Memory B cell (primary cell): ENCODE measurements around the gene RAB20.
"Not testable (repeated sequence)": the region's sequence is repeated elsewhere in the genome, so short reads cannot be mapped to it uniquely, and the experiment has no call there.

ENCODE experiments used
- ATAC-seq: fragments of 150-1000 bp; cut with Tn5 transposase; 2 replicates; pipeline ENCODE4 v1.10.0; 2021; ENCODE audit warnings: low read depth, mild to moderate bottlenecking, moderate library complexity
- DNase-seq, 2 donors: peaks; one replicate each; pipeline ENCODE4 v3.0.0; 2022; ENCODE audit warnings: low spot score in 2 of 2
- H3K27ac Mint-ChIP-seq: one replicate; pipeline ENCODE4 v1.8.0; 2022; ENCODE audit warnings: mild to moderate bottlenecking, moderate library complexity, mixed read lengths
- H3K27me3 Mint-ChIP-seq: one replicate; pipeline ENCODE4 v1.8.0; 2022; ENCODE audit warnings: mixed read lengths
- H3K36me3 Mint-ChIP-seq: one replicate; pipeline ENCODE4 v1.8.0; 2022; ENCODE audit warnings: mild to moderate bottlenecking, mixed read lengths
- H3K4me1 Mint-ChIP-seq: one replicate; pipeline ENCODE4 v1.8.0; 2022; ENCODE audit warnings: mixed read lengths
- H3K4me3 Mint-ChIP-seq: one replicate; pipeline ENCODE4 v1.8.0; 2022; ENCODE audit warnings: mild to moderate bottlenecking, moderate library complexity, mixed read lengths
- H3K9me3 Mint-ChIP-seq: one replicate; pipeline ENCODE4 v1.8.0; 2022; ENCODE audit warnings: mixed read lengths

The RAB20 gene

DNA sequence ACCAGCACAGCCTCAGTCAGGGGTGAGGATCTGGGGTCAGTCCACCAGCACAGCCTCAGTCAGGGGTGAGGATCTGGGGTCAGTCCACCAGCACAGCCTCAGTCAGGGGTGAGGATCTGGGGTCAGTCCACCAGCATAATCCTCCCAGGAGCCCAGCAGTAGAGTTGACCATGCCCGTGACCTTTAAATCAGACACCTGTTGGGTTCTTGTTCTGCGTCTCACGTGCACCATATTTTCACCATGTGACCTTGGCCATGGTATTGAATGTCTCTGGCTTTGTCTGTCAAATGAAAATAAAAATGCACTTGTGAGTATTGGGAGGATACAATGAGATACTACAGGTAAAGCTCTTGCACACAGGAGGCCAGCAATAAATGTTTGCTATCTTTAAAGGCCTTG, 63.6 kb downstream of the RAB20 start:
- not testable (repeated sequence) for DNase-seq, H3K27ac Mint-ChIP-seq, H3K36me3 Mint-ChIP-seq, H3K27me3 Mint-ChIP-seq, H3K9me3 Mint-ChIP-seq, H3K4me1 Mint-ChIP-seq, H3K4me3 Mint-ChIP-seq, ATAC-seq

DNA sequence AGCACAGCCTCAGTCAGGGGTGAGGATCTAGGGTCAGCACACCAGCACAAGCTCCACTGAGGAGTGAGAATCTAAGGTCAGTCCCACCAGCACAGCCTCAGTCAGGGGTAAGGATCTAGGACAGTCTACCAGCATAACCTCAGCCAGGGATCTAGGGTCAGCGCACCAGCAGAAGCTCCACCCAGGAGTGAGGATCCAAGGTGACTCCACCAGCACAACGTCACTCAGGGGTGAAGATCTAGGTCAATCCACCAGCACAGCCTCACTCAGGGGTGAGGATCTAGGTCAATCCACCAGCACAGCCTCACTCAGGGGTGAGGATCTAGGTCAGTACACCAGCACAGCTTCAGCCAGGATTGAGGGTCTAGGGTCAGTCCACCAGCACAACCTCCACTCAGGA, 64.5 kb downstream of the RAB20 start:
- H3K27ac Mint-ChIP-seq = no peak overlapping the region
- DNase-seq (no peak), ATAC-seq (no peak)
- no peaks in the 10 kb centered on the region for H3K36me3 Mint-ChIP-seq
- H3K27me3 Mint-ChIP-seq = peaks cover 4% of the 10 kb centered on the region
- no peak overlapping the region for H3K4me3 Mint-ChIP-seq
- no peaks in the 10 kb centered on the region for H3K4me1 Mint-ChIP-seq
- H3K9me3 Mint-ChIP-seq = no peaks in the 10 kb centered on the region

DNA sequence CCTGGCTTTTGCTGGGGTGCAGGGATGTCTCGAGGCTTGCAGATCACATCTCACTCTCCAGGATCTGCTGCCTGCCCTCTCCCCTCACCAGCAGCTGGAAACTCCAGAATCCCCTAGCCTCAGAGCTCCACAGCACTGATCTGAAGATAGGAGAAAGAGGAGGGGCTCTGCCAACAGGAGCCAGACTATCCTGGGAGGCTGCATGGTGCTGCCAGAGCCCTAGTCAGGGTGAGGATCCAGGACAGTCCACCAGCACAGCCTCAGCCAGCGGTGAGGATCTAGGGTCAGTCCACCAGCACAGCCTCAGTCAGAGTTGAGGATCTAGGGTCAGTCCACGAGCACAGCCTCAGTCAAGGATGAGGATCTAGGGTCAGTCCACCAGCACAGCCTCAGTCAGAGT, 65.2 kb downstream of the RAB20 start:
- Mint-ChIP-seq H3K27me3 (peaks cover 4% of the 10 kb centered on the region), H3K36me3 (no peaks in the 10 kb centered on the region), H3K9me3 (no peaks in the 10 kb centered on the region), H3K4me1 (no peaks in the 10 kb centered on the region), H3K27ac (no peak overlapping the region), H3K4me3 (no peak overlapping the region)
- ATAC-seq (no peak), DNase-seq (no peak)

DNA sequence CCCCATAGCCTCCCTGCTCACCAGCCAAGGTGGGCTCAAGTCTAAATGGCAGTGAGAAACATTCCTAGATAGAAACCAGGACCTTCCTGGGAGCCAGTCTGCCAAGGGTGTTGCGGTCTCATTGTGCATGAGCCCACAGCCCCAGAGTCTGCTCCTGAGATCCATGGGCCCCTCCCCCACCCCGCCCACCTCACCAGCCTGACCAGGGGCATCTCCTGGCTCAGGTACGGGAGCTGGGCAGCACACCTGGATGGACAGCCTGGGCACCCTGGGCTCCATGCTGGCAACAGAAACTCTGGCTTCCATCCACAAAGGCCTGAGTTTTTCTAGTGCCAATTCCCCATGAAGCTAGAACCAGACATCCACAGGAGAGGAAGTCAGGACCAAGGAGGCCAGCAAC, 65.6 kb downstream of the RAB20 start:
- no peaks in the 10 kb centered on the region for H3K4me1 Mint-ChIP-seq

DNA sequence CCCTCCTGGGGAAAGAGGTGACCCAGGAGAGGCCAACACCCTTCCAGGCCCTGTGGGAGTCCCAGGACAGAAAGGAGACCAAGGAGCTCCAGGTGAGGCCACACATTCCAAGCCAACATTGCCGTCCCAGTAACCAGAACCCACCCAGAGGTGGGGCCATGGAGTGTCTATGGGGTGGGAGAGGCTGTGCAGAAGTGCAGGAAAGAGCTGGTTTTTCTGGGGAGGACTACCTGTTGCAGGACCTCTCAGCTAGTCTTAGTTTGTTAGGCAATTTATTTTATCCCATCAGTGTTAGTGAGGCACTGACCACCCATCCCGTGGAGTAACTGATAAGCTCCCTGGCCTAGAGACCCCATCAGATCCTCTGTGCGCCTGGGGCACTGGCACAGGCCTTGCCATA, 66.1 kb downstream of the RAB20 start:
- Mint-ChIP-seq H3K4me1 (no peaks in the 10 kb centered on the region), H3K9me3 (no peaks in the 10 kb centered on the region), H3K27me3 (no peaks in the 10 kb centered on the region), H3K4me3 (no peak overlapping the region), H3K27ac (no peak overlapping the region), H3K36me3 (no peaks in the 10 kb centered on the region)
- ATAC-seq = no peak
- no peak for DNase-seq

More for the DNA sequence above, 65.6 kb downstream of the RAB20 start:
- ATAC-seq = no peak
- DNase-seq = no peak
- H3K27ac Mint-ChIP-seq = no peak overlapping the region
- H3K27me3 Mint-ChIP-seq = peaks cover 3% of the 10 kb centered on the region
- H3K36me3 Mint-ChIP-seq = no peaks in the 10 kb centered on the region
- no peak overlapping the region for H3K4me3 Mint-ChIP-seq
- H3K9me3 Mint-ChIP-seq = no peaks in the 10 kb centered on the region

DNA sequence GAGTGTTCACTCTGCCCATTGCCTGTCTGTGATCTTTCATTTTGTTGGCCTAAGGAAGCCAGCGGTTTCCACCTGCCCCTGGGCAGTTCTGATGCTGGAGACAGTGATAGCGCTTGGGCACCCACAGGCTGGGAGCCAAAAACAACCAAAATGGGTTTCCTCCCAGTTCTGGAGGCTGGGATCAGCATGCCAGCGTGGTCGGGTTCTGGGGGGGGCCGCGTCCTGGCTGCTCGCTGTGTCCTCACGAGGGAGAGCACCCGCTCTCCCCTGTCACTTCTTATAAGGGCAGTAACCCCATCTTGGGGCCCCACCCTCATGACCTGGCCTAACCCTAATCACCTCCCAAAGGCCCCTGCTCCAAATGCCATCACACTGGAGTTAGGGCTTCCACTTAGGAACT, 67.9 kb downstream of the RAB20 start:
- Mint-ChIP-seq H3K4me3 (no peak overlapping the region), H3K9me3 (no peaks in the 10 kb centered on the region), H3K27ac (no peak overlapping the region), H3K36me3 (no peaks in the 10 kb centered on the region), H3K27me3 (no peaks in the 10 kb centered on the region), H3K4me1 (no peaks in the 10 kb centered on the region)
- DNase-seq (no peak), ATAC-seq (no peak)

DNA sequence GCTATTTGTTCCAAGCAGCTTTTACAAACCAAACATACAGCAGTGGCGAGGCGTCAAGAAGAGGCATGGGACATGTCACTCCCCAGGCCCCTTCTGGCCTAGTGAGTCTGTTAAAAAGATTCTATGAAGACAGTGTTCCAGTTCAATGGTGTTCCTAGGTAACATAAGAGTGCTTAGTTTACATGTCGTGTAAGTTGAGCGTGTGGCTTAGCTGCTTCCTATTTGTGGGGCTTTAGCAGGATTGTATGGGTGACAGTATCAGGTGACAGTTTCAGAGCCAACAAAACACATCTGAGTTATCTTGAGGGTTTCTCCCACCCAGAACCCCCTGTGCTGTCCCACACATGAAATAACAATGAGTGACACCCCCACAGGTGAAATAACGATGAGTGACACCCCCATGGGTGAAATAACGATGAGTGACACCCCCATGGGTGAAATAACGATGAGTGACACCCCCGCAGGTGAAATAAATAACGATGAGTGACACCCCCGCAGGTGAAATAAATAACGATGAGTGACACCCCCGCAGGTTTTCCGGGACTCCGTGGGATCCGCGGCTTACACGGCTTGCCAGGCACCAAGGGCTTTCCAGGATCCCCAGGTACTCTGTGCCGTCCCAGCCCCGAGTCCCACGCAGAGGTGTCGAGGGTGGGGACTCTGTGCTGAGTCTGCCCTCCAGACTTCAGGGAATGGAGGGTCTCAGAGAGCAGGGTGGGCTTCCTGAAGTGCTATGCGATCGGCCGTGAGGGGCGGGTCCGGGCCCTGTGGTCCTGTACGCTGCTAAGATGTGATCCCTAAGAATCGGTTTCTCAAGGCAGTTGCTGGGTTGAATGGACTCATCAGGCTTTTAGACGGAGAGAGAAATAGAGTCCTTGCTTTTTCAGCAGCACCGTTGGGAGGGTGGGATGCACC, 68.6 kb downstream of the RAB20 start:
- DNase-seq = no peak
- H3K27ac Mint-ChIP-seq = no peak overlapping the region
- no peaks in the 10 kb centered on the region for H3K27me3 Mint-ChIP-seq
- no peak for ATAC-seq
- H3K36me3 Mint-ChIP-seq = no peaks in the 10 kb centered on the region
- H3K4me1 Mint-ChIP-seq = no peaks in the 10 kb centered on the region
- H3K9me3 Mint-ChIP-seq = no peaks in the 10 kb centered on the region
- H3K4me3 Mint-ChIP-seq = no peak overlapping the region

DNA sequence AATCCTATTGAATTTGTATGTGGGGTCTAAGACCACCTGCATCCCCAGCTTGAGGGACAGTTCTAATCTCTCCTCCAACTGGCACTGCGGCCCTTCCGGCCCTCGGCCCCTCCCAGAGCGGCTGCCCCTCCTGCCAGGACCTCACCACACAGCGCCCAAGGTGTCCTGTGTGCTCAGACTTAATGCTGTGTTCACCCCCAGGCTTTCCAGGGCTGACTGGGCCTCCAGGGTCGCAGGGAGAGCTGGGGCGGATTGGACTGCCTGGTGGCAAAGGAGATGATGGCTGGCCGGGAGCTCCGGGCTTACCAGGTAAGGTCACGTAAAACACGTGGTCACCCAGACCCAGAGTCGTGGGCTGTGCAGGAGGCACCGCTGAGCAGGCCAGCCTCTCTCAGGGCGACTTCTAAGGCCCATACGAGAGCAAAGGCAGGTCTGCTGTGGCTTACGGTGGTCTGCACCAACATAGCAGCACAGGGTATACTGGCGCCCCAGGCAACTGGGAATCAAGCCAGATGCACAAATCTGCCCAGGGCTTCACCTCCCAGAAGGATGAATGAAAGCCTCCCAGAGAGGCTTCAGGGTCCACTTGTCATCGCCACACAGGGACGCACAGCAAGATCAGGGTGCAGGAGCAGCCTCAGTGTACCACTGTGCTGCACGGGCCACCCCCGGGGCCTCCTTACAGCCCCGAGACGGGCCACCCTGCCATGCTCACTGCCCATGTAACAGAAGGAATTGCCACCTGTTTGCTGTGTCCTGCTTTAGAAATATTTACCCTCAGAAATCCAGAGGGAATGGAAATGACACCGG, 69.4 kb downstream of the RAB20 start:
- Mint-ChIP-seq H3K36me3 (no peaks in the 10 kb centered on the region), H3K27me3 (no peaks in the 10 kb centered on the region), H3K4me3 (no peak overlapping the region), H3K4me1 (no peaks in the 10 kb centered on the region), H3K27ac (no peak overlapping the region), H3K9me3 (no peaks in the 10 kb centered on the region)
- DNase-seq (no peak), ATAC-seq (no peak)

DNA sequence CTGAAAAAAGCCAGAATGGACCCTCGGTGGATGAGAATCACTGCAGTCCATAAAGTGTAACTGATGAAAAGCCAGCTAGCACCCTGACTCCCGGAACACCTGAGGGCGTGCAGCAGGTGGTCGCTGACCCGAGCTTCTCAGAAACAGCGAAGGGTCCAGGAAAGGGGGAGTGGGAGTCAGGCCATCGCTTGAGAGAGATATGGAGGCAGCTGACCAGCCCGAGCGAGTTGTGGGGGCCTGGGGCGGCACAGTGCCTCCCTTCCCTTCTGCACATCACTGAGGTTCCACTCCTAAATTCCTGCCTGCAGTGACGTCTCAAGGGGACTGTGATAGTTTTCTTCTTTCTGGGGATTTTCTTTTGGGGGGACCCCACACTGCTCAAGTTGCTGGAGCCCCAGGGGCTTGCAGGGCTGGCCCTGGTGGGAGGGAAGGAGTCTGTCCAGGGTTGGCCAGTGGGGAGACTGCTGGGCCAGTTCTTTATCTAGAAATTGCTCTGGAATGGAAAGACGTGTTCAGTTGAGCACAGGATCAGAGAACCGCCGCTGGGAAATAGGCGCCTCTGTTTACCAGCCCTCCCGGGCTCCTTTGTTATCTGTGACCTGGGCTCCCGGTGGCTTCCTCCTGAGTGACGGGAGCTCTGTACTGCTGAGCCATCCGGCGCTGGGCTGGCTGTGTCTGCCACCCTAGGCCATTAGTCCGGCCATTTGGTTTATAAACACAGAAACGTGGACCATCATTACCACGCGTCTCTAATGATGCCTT, 71.3 kb downstream of the RAB20 start:
- Mint-ChIP-seq H3K4me1 (no peaks in the 10 kb centered on the region), H3K27ac (no peak overlapping the region), H3K27me3 (no peaks in the 10 kb centered on the region), H3K36me3 (no peaks in the 10 kb centered on the region), H3K9me3 (no peaks in the 10 kb centered on the region), H3K4me3 (no peak overlapping the region)
- ATAC-seq (no peak), DNase-seq (no peak)

DNA sequence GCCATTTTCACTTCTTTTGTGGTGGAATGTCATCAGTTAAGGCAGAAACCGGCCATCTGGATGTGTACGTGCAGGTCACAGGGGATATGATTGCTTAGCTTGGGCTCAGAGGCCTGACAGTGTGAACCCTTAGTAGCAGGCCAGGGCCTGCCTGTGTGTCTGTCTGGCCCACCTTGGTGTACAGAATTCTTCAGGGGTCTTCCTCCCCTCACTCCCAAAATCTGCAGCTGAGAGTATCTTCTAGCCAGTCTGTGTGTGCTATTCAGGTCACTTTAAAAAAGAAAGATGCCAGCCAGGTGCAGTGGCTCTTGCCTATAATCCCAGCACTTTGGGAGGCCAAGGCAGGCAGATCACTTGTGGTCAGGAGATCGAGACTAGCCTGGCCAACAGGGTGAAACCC, 74.6 kb downstream of the RAB20 start:
- not testable (repeated sequence) for DNase-seq, H3K27ac Mint-ChIP-seq, H3K4me3 Mint-ChIP-seq, H3K9me3 Mint-ChIP-seq, H3K36me3 Mint-ChIP-seq, H3K27me3 Mint-ChIP-seq, ATAC-seq, H3K4me1 Mint-ChIP-seq

DNA sequence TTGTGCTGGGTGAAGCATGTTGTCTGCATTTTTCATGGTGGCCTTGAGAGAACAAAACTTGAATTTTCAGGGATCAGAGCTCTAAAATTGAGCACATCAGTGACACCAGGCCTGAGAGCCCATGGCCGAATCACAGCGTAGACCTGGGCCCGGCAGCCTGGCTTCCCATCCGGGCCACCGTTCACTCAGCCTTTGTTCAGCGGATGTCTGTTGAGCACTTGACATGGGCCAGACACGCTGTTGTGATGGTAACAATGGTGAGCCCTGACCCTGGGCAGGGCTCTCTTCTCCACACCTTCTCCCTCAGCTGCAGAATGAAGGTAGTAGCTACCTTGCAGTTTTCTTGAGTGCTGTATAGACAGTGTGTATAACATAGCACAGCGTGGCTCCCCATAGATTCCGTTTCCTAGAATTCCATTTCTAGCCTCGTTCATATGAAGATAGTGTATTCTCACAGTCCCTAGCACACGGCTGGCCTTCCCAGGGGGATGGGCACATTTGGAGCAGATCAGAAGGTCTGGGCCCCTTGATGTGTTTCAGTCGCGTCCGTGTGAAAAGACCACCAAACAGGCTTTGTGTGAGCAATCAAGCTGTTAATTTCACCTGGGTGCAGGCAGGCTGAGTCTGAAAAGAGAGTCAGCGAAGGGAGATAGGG, 75.3 kb downstream of the RAB20 start:
- H3K9me3 Mint-ChIP-seq = no peaks in the 10 kb centered on the region
- no peak overlapping the region for H3K4me3 Mint-ChIP-seq
- H3K36me3 Mint-ChIP-seq = no peaks in the 10 kb centered on the region
- H3K27me3 Mint-ChIP-seq = peaks cover 4% of the 10 kb centered on the region
- no peak overlapping the region for H3K27ac Mint-ChIP-seq
- no peaks in the 10 kb centered on the region for H3K4me1 Mint-ChIP-seq
- DNase-seq (no peak), ATAC-seq (no peak)

DNA sequence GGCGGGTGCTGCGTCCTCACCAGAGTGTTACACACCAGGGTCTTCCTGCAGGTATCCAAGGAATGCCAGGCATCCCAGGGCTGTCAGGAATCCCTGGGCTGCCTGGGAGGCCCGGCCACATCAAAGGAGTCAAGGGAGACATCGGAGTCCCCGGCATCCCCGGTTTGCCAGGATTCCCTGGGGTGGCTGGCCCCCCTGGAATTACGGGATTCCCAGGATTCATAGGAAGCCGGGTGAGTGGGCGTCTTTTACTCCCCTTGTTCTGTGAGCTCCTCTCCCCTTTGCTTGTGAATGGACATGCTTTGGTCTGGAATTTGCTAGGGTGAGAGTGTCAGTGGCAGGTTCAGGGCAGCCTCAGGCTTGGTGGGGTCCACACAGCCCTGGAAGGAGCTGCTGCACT, 75.9 kb downstream of the RAB20 start:
- Mint-ChIP-seq H3K27me3 (peaks cover 4% of the 10 kb centered on the region), H3K4me1 (no peaks in the 10 kb centered on the region), H3K9me3 (no peaks in the 10 kb centered on the region), H3K27ac (no peak overlapping the region), H3K4me3 (no peak overlapping the region), H3K36me3 (no peaks in the 10 kb centered on the region)
- ATAC-seq (no peak), DNase-seq (no peak)

DNA sequence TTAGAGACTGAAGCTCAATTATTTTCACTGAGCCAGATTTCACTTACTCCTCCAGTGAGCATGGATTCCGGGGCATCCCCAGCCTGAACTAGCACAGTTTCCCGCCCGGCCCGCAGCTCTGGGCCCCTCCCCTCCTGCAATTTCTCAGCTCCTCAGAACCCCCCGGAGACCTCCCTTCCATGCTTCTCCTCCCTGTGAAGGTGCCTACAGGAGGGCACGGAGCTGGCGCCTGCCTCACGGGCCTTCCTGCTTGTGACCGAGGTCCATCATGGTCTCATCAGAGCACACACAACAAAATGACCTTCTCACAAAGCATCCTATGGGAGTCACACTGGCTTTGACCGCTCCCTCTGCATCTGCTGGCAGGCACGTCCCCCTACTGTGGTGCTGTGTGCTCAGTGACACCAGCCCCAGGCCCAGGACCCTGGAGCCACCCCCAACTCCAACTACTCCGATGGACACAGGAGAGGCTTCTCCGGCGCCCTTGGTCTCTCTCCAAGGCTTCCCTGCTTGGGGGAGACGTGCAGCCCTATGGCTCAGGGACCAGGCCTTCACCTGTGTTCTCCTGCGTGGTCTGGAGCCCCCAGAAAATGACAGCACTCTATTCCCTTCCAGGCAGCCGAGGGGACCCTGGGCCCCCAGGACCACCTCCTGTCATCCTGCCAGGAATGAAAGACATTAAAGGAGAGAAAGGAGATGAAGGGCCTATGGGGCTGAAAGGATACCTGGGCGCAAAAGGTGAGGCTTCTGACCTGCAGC, 77.1 kb downstream of the RAB20 start:
- Mint-ChIP-seq H3K4me3 (no peak overlapping the region), H3K4me1 (no peaks in the 10 kb centered on the region), H3K27ac (no peak overlapping the region), H3K36me3 (no peaks in the 10 kb centered on the region), H3K27me3 (peaks cover 4% of the 10 kb centered on the region), H3K9me3 (no peaks in the 10 kb centered on the region)
- DNase-seq (no peak), ATAC-seq (no peak)
